ENCODE data around the gene SLC15A4.

DNA sequence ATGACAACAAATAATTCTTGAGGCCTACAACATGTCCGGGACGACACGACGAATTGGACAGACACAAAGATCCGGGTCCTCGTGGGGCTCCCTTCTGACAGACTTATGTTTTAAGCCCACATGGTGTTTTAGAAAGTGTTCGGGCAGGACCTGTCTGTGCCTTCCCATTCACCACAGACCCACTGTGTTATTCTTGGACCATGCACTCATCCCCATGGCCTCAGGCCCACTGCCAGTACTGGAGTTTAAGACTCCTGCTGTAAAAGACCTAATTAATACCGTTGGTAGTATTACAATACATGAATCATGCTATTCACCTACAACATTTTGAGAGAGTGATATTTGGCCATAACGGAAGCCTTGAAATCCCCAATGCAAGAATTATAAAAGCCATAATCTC is 20.0 kb downstream of the SLC15A4 start:
- no peak for TF ChIP-seq POLR2AphosphoS5 (IDR thresholded peaks at IDR 0.05)
- TF ChIP-seq POLR2A (IDR thresholded peaks at IDR 0.05), result no peak

Data from prostate gland (tissue), 1 donor.